ENCODE measurements around the gene CNFN.

The CNFN gene, protein sequence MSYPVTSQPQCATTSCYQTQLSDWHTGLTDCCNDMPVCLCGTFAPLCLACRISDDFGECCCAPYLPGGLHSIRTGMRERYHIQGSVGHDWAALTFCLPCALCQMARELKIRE

DNA sequence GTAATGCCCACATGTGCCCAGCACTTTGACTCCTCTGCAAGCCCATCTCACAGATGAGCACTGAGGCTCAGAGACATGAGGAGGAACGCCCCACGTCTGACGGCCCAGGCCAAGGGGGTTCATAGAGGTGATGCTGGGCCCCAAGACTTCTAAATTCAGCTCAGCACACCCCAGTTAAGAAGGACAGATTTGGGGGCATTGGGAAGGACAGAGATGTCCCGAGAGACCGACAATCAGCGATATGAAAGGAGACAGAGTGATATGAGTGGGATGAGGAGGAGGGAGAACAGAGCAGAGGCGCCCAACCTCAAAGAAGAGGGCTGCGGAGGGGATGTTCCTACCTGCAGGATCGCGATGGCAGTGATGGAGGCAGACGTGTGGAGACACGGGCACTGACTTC, at the start of gene CNFN:
Gene CNFN, minus strand, starts transcription at position 399 of the 400 bp plus-strand sequence. CDS start 1,260 bp downstream, outside the sequence.
- DNase-seq = no peak

DNA sequence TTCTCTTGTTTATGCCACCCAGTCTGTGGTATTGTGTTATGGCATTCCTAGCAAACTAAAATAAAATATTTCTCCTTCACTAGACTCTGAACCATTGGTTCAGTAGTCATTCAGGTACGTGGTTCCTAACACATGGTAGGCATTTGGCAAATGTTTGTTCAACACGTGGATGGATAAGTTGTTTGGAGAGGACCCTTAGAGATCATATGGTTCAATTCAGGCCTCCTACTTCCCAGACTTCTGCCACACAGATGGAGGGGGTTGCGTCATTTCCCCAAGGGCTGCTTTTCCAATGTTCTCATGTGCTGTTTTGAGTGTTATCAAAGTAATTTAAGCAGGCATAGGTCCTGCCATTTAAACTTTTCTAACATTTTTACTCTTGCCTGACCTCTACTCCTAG, 45.9 kb upstream of the CNFN start:
- DNase-seq = no peak

DNA sequence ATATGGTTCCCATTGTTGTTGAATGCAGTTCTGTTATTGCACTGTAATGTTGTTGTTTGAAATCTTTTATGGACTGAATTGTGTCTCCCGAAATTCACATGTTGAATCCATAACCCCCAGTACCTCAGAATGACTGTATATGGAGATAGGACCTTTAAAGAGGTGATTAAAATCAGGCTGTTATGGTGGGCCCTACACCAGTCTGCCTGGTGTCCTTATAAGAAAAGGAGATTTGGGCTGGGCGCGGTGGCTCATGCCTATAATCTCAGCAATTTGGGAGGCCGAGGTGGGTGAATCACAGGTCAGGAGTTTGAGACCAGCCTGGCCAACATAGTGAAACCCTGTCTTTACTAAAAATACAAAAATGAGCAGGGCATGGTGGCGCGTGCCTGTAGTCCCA, 45.2 kb upstream of the CNFN start:
- no peak for DNase-seq

DNA sequence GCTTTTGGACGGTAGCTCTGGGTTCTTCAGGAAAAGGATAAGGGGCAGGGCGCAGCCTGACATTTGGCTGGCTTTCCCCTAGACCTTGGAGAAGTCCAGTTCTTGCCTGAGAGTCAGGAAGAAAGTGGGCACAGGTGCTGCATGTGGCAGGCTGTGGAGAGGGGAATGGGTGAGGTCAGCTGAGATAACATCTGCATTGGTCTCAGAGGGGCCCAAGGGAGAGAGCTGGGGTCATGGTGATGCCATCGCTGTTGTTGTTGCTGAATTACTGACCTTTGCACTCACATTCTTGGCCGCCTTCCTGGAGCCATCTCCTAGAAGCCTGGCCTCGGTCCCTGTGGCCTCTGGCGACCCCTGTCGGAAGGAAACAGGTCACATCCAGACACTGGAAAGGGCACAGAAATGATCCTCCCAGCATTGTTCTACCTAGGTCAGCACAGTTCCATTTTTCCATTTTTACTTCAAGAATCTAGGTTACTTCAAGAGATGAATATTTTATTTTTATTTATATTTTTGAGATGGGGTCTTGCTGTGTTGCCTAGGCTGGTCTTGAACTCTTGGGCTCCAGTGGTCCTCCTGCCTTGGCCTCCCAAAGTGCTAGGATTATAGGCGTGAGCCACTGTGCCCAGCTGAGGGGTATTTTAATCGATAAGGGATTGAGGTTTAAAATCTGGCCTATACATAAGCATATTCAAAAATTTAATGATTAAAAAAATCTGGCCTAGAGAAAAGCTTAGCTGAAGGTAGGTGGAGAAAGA, 43.6 kb upstream of the CNFN start:
- no peak for DNase-seq

DNA sequence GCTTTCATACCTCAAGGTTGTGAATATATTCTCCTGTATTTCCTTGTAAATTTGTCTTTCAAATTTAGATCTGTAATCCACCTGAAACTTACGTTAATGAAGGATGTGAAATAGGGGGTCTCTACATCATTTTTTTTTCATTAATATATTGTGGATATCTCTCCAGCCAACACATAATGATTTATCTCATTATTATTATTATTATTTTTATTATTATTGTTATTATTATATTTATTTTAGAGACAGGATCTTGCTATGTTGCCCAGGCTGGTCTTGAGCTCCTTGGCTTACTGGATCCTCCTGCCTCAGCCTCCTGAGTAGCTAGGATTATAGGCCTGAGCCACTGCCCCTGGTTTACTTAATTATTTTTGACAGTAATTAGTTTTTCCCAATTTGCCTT, 41.4 kb upstream of the CNFN start:
- no peak for DNase-seq

DNA sequence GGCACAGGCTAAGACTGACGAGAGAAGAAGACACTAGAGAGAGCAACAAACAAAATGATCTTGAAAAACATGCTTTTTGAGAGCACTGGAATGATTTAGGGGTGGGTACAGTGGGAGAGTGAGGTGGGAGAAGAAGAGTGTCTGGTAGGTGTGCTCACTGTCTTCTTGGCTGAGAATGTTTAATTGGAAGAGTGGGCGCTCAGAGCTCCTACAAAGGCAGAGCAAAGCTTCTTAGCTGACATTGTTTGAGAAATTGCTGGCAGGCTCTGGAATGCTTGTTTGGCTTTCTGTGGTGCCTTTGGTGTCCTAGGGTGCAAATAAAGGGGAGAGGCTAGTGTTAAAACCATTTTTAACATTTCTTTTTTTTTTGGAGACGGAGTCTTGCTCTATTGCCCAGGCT, 38.6 kb upstream of the CNFN start:
- DNase-seq = no peak

DNA sequence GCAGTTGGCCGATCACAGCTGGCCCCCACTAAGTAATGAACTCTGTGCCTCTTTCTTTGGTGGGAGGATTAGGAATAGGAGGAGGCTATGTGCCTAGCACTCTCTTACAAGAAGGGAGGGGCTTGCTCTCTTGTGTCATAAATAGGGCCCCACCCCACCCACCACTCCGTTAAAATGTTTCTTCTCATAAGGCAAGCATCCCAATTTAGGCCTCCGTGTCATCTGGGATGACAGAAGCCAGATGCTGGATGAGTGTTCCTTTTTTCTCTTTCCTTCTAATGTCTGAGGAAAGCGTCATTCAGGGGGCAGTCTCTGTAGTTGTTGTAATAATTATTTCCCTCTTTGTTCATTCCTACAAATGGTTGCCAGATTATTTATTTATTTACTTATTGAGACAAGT, 37.2 kb upstream of the CNFN start, which contains the start of gene LIPE:
Gene LIPE, minus strand, starts transcription at position 76 of the 400 bp plus-strand sequence. CDS start 239 bp downstream, outside the sequence.
- no peak for DNase-seq

DNA sequence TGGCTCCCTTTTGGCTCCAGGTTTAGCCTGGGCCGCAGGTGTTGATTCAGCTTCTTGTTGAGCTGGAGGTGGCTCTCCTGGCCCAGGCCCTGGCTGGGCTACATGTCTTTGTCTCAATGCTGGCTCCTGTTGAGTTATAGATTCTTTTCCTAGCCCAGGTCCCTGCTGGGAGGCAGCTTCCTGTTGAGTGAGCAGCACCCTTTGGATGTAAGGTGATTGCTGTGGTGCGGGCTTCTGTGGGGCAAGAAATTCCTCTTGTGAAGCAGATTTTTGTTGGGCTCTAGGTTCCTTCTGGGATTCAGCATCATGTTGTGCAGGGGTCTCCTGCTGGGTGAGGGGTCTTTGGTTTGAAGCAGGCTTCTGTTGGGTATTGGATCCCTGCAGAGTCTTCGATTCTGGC, 36.5 kb upstream of the CNFN start:
- DNase-seq = no peak

DNA sequence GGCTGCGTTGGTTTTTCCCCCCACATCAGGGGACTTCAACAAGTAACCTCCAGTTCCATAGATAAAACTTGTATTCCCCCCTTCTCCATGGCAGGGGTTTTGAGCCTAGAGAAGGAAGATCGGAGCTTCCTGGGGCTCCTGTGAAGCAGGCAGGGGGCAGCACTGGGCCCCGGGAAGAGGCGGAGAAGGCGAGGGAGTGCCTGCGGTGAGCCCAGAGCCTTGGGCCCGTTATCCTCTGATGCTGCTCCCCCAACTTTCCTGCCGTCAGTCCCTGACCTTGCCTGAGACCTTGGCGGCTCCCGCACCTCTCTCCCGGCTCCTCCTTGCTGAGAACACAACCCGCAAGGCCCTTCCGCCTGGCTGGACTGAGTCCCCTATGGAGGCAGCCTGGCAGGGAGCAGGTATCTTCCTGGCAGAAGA, 34.6 kb upstream of the CNFN start:
- no peak for DNase-seq

DNA sequence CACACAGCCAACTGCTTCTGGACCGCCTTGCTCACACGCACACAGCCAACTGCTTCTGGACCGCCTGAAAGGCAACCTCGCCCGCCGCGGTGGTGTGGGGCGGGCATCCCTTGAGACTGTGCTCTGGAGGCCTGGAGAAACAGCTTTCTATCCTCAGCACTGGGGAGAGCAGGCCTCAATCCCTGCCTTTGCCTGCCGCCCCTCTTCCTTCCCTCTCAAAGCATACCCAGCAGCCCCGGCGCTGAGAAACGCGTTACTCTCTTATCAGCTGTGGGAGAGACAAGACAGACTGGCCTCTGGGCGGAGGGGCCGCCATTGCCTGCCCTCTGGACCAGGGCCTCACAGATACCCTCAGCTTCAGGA, 34.2 kb upstream of the CNFN start:
- DNase-seq = no peak

DNA sequence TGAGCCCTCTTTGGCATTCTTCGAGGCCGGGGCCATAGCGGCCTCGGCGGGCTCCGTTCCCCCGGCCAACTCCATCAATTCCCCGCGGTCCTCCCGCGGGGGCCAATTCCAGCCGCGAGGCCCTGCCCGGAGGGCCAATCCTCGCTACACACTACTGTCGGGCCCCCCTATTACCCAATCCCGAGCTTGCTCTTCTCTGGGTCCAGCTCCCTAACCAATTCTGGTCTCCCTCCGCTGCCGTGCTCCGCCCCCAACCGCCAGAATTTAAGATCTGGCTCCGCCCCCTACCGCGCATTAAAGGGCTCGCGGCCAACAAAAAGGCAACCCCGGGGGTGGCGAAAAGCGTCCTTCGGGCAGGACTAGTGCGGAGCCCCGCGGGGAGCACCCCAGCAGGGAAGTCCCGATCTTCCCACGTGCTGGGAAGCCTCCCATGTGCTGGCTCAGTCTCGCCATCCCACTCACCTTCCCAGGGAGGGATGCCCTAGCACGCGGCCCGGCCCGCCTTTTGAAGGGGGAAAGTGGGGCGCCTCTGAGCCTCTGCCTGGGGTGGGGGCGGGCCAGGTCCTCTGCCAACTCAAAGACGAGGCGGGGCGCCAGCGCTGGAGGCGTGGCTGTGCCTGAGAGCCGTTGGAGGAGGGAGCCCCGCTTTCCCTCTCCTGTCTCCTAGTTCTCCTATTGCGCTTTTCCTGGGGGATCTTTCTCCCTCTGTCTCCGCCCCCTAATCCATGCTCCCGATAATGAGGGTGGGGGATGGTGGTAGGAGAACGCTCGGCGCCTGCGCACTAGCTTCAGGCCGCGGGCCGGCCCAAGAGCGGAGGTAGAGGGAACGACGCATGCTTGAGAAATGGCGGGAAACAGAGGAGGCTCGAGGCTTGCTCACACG, 33.6 kb upstream of the CNFN start:
- DNase-seq = peak; percentile 7

DNA sequence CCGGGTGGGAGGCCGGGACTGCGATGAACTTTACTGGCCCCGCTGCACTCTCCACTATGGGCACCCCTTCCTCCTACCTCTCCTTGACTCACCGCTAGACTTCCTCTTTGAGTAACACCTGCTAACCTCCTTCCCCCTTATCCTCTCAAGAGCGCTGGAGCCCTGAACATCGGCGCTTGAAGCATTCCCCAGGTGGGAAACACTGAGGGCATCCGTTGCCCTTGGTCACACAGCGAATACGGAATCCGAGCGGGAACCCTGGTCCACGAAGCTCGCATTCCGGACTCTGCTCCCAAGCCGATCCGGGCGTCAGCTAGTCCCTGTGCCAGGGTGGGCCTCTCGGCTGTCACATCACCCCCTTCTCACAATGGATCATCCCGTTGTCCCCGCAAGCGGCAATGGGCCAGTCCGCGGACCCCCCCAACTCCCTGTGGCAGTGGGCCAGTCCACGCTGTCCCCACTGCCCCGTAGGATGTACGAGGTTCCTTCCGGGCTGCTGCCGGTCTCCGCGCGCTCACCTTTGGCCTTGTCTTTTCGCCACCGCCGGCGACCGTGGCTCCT, 32.9 kb upstream of the CNFN start:
- DNase-seq = peak; percentile 63

DNA sequence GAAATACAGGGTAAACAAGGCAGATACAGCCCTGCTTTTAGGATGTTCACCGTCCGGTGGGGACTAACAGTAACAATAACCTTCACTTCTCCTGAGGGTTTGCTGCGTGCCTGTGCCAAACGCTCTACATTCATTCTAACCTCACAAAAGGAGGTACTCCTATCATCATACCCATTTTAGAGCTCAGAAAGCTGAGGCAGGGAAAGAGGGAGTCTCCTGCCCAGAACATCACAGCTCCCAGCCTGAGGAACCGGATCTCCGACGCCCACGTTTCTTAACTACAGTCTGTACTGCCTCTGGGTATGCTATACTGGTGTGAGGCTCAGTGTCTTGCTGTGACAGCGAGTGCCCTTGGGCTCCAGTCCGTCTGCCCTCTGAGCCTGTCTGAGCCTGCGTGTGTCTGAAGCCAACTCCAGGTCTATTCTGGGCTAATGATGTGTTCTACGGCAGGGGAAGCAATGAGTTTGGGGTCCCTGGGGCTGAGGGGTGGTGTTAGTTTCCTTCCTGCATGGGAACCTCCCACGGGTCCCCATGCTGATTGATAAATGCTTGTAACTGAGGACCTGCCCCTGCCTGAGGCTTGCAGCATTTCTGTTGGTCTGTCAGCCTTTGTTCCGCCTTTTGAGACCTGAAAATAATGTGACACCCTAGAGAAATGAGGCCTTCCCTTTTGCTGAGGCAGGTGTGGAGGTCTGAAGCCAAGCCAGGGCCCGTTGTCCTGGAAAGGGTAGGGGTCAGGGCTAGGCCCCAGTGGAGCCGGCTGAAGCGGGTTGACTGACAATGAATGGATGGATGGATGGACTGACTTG, 32.2 kb upstream of the CNFN start:
- DNase-seq = no peak

DNA sequence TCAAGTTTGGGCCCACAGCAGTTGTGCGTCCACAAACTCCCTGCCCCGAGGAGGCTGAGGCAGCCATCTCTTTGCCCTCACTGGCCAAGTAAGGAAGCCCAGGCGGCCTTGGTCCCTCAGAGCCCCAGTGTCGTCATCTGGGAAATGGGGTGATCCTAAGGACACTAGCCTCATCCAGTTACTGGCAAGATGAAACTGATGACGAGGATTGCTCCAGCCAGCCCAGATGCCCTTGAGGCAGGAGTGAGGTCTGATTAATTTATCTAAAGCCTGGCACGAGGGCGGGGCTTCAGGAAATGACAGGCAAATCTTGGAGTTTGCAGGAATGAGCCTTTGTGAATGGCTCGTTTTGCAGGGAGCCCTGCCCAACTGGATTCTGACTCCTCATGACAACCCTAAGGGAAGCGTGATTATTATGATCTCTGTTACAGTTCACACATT, 31.5 kb upstream of the CNFN start:
- DNase-seq = no peak

DNA sequence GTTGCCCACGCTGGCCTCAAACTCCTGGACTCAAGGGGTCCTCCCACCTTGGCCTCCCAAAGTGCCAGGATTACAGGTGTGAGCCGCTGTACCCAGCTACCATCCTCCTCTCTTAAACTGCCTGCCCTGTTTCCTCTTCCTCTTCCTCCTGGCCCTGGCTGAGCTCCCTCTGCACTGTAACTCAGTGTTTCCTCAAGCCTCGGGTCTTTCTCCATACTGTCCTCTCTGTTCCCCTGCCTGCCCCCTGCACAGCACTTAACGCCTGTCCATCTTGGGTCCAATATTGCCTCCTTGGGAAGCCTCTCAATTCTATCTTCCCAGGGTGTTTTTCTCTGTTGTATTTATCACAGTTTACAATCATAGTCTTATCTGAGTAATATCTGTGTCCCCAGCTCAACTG, 31.0 kb upstream of the CNFN start:
- no peak for DNase-seq

DNA sequence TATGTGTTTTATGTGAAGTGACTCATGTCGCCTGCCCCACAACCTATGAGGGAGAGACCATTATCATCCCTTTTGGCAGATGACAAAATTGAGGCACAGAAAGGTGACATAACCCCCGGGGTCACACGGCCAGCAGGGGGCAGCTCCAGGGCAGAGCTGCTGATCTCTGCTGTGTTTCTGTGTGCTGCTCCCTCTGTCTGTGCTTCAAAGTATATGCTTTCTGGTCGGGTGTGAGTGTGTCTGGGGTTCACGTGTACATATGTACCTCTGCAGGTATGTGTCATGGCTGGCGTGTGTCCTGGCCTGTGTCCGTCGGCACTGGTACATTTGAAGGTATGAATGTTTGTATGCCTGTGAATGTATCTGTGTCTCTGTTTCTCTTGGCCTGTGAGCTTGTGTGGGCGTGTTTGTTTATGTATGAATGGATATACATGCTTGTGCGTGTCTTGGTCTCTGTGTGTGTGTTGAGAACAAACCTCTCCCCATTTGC, 30.0 kb upstream of the CNFN start:
- peak; percentile 20 for DNase-seq

DNA sequence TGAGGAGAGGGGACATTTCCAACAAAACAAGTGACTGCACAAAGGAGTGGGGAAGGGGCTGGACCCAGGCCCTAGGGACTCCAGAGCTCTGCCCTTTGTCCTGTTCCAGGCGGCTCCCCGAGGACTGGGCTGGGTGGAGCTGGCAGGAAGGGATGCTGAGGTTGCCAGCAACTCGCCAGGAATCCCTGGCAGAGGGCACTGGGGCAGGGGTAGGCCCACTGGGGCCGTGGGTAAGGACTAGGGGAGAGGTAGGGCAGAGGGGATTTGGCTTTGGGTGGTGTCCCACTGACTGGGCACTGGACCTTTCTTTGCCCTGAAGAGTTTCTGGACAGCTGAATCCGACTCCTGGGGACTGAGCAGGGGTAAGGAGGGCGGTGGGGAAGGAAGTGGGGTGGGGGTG, 29.2 kb upstream of the CNFN start:
- DNase-seq = no peak

DNA sequence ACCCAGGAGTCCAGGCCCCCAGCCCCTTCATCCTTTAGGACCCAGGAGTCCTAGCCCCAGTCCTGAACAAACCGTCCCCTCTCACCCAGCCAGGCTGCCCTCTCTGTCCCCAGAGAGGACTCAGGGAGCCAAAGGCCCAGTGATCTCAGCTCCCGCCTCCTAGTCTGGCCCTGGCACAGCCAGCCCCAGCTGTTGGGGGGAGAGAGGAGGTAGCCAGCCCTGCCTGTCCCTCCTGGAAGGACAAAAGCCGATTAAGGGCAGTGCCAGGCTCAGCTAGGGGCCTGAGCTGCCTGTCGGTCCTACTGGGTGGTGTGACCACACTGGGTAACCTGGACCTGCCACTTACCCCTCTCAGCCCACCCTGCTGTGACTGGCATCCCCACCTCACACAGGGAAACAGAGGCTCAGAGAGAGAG, 22.6 kb upstream of the CNFN start:
- DNase-seq = no peak

DNA sequence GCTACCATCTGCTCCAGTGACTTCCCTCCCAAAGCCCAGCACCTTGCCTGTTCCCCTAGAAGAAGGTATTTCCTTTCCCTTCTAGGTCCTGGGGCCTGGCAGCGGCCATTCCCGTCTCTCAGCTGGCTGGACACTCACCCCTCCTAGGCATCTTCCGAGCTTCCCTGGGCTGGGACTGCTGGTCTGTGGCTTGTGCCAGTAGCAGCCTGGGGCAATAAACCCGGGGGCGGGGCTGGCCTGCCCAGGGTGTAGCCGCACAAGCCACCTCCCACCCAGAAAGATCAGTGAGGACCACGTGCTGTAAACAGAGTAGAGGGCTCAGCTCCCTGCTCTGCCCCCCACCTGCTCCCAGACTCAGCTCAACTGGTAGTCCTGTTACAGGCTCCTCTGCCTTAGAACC, 22.1 kb upstream of the CNFN start:
- no peak for DNase-seq

DNA sequence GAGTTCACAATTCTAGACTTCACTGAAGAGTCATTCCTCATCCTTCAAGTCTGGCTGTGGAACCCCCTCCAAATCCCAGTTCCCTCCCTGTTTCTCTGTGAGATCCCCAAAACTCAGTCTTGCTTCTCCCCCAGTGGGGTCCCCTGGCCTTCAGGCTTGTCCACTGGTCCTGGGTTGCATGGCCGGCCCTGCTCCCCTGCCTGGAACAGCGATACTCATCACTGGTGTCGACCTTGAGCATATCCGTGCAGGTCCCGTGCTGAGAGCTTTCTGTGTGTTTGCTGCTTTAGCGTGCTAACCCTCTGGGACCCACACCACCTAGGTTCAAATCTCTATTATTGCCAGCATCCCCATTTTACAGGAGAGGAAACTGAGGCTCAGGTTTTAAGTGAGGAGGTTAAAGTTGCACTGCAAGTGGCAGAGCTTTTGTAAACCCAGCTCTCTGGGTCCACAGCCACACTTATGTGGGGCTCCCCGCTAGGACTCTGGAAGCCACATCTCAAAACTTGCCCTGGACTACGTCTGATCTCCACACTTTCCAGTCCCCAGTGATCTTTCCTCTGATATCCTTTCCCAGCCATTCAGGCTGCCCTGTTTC, 21.6 kb upstream of the CNFN start:
- no peak for DNase-seq

DNA sequence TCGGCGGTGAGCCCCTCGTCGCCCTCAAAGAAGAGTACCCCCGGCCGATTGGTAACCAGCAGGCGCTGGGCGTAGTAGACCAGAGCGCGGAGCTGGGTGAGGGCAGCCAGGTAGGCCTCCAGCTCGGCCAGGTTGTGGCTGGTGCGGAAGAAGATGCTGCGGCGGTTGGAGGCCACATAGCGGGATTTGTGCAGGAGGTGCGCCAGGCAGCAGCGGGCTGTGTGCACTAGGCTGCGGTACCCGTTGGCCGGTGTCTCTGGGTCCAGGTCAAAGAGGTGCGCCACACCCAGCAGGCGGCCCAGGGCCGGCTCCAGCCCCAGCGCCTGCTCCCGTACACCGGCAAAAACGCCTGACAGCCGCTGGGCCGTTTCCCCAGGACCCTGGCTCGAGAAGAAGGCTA, 20.3 kb upstream of the CNFN start:
- DNase-seq = no peak

DNA sequence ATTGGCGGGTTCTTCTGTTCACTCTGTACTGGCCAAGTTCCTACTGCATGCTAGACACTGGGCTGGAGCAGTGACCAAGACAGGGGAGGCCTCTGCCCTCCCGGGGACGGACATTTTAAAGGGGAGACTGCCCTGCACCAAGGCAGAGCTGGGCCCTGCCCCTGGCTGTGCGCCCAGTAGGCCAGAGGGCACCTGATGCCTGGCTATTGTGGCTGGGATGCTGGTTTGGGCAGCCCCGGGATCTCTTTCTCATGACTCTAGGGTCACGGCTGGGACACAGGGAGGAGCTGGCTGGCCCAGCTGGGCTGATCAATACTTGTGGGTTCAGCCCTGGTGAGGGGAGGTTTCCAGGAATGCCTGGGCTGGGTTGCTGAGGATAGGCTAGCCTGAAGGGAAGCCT, 19.4 kb upstream of the CNFN start:
- no peak for DNase-seq

Data from KG1 (cell line).